Dendritic cell treated with granulocyte-macrophage colony-stimulating factor and Interleukin-4, amounts not matched to agents 40 ng/mL and 50 ng/mL, for 4 days (primary cell): ENCODE measurements around the gene NDNF.

Experiments used
- H3K27ac Mint-ChIP-seq: one replicate; pipeline ENCODE4 v1.8.0; 2022; ENCODE audit warnings: mild to moderate bottlenecking, mixed read lengths
- H3K27me3 Mint-ChIP-seq: one replicate; pipeline ENCODE4 v1.8.0; 2022; ENCODE audit warnings: mild to moderate bottlenecking, mixed read lengths
- H3K36me3 Mint-ChIP-seq: one replicate; pipeline ENCODE4 v1.8.0; 2022; ENCODE audit warnings: low read depth, mixed read lengths
- H3K4me1 Mint-ChIP-seq: one replicate; pipeline ENCODE4 v1.8.0; 2022; ENCODE audit warnings: low read depth, mixed read lengths
- H3K4me3 Mint-ChIP-seq: one replicate; pipeline ENCODE4 v1.8.0; 2022; ENCODE audit warnings: mild to moderate bottlenecking, moderate library complexity, mixed read lengths
- H3K9me3 Mint-ChIP-seq: one replicate; pipeline ENCODE4 v1.8.0; 2022; ENCODE audit warnings: mixed read lengths
- intact Hi-C: fragments of 100-400 bp; cut with micrococcal nuclease; formaldehyde crosslinking; loops from one replicate; pipeline ENCODE4 v1.15.0; 2022

NDNF gene

GRCh38 chr4:121088867-121089266, 16.5 kb upstream of the NDNF start:
- Mint-ChIP-seq H3K27ac (no peak overlapping the region), H3K36me3 (no peaks in the 10 kb centered on the region), H3K4me3 (no peak overlapping the region), H3K9me3 (no peaks in the 10 kb centered on the region), H3K4me1 (no peaks in the 10 kb centered on the region), H3K27me3 (peaks cover 1% of the 10 kb centered on the region)
- intact Hi-C loops = no loop called here

- no peaks in the 10 kb centered on the region for H3K36me3 Mint-ChIP-seq
- H3K9me3 Mint-ChIP-seq = no peaks in the 10 kb centered on the region
- H3K4me1 Mint-ChIP-seq = peaks cover 10% of the 10 kb centered on the region
- H3K27ac Mint-ChIP-seq = no peak overlapping the region
- H3K27me3 Mint-ChIP-seq = peaks cover 20% of the 10 kb centered on the region
- intact Hi-C loops = no loop called here
- no peak overlapping the region for H3K4me3 Mint-ChIP-seq
Measured at GRCh38 chr4:121079376-121079775, 7.0 kb upstream of the NDNF start.

GRCh38 chr4:121077496-121077895, 5.2 kb upstream of the NDNF start:
- Mint-ChIP-seq H3K4me3 (no peak overlapping the region), H3K9me3 (no peaks in the 10 kb centered on the region), H3K27me3 (peaks cover 37% of the 10 kb centered on the region), H3K36me3 (no peaks in the 10 kb centered on the region), H3K4me1 (peaks cover 18% of the 10 kb centered on the region), H3K27ac (no peak overlapping the region)
- intact Hi-C loops = no loop called here

GRCh38 chr4:121076416-121076815, 4.1 kb upstream of the NDNF start:
- H3K36me3 Mint-ChIP-seq = no peaks in the 10 kb centered on the region
- intact Hi-C loops = no loop called here
- no peak overlapping the region for H3K27ac Mint-ChIP-seq

GRCh38 chr4:121073672-121074381, 1.5 kb upstream of the NDNF start:
- Mint-ChIP-seq H3K27ac (no peak overlapping the region), H3K27me3 (peaks cover 57% of the 10 kb centered on the region), H3K4me3 (no peak overlapping the region), H3K4me1 (peaks cover 38% of the 10 kb centered on the region), H3K9me3 (no peaks in the 10 kb centered on the region), H3K36me3 (no peaks in the 10 kb centered on the region)
- intact Hi-C loops = no loop called here

More at GRCh38 chr4:121076416-121076815, 4.1 kb upstream of the NDNF start:
- Mint-ChIP-seq H3K9me3 (no peaks in the 10 kb centered on the region), H3K27me3 (peaks cover 39% of the 10 kb centered on the region), H3K4me1 (peaks cover 26% of the 10 kb centered on the region), H3K4me3 (no peak overlapping the region)

GRCh38 chr4:121073004-121073435, 685 bp upstream of the NDNF start:
- intact Hi-C loops = no loop called here
- no peak overlapping the region for H3K27ac Mint-ChIP-seq
- peaks cover 38% of the 10 kb centered on the region for H3K4me1 Mint-ChIP-seq
- H3K9me3 Mint-ChIP-seq = no peaks in the 10 kb centered on the region
- H3K4me3 Mint-ChIP-seq = peak overlapping the region; percentile 71
- H3K36me3 Mint-ChIP-seq = no peaks in the 10 kb centered on the region
- peaks cover 63% of the 10 kb centered on the region for H3K27me3 Mint-ChIP-seq

- no peak overlapping the region for H3K27ac Mint-ChIP-seq
- H3K9me3 Mint-ChIP-seq = no peaks in the 10 kb centered on the region
Measured at GRCh38 chr4:121071640-121072223, 603 bp downstream of the NDNF start.

GRCh38 chr4:121070696-121071639, 1.4 kb downstream of the NDNF start:
- Mint-ChIP-seq H3K9me3 (no peaks in the 10 kb centered on the region), H3K27ac (no peak overlapping the region), H3K4me1 (peaks cover 33% of the 10 kb centered on the region), H3K4me3 (peak overlapping the region; percentile 74), H3K36me3 (no peaks in the 10 kb centered on the region), H3K27me3 (peaks cover 63% of the 10 kb centered on the region)
- intact Hi-C loops = no loop called here

More at GRCh38 chr4:121071640-121072223, 603 bp downstream of the NDNF start:
- intact Hi-C loops = no loop called here
- Mint-ChIP-seq H3K4me1 (peaks cover 33% of the 10 kb centered on the region), H3K36me3 (no peaks in the 10 kb centered on the region), H3K27me3 (peaks cover 63% of the 10 kb centered on the region), H3K4me3 (peak overlapping the region; percentile 74)

GRCh38 chr4:121070274-121070673, 2.1 kb downstream of the NDNF start:
- Mint-ChIP-seq H3K27me3 (peaks cover 63% of the 10 kb centered on the region), H3K9me3 (no peaks in the 10 kb centered on the region), H3K27ac (no peak overlapping the region), H3K36me3 (no peaks in the 10 kb centered on the region), H3K4me3 (peak overlapping the region; percentile 74), H3K4me1 (peaks cover 33% of the 10 kb centered on the region)
- intact Hi-C loops = no loop called here

GRCh38 chr4:121069430-121069829, 2.9 kb downstream of the NDNF start:
- intact Hi-C loops = no loop called here
- Mint-ChIP-seq H3K9me3 (no peaks in the 10 kb centered on the region), H3K4me3 (no peak overlapping the region), H3K27me3 (peaks cover 59% of the 10 kb centered on the region), H3K4me1 (peaks cover 33% of the 10 kb centered on the region), H3K36me3 (no peaks in the 10 kb centered on the region), H3K27ac (no peak overlapping the region)

GRCh38 chr4:121064482-121064881, 7.9 kb downstream of the NDNF start:
- no peaks in the 10 kb centered on the region for H3K36me3 Mint-ChIP-seq
- H3K4me1 Mint-ChIP-seq = peaks cover 12% of the 10 kb centered on the region
- no peak overlapping the region for H3K27ac Mint-ChIP-seq
- H3K4me3 Mint-ChIP-seq = no peak overlapping the region
- intact Hi-C loops = no loop called here
- no peaks in the 10 kb centered on the region for H3K9me3 Mint-ChIP-seq
- peaks cover 14% of the 10 kb centered on the region for H3K27me3 Mint-ChIP-seq

- H3K4me1 Mint-ChIP-seq = peaks cover 14% of the 10 kb centered on the region
- intact Hi-C loops = no loop called here
- H3K27ac Mint-ChIP-seq = no peak overlapping the region
- H3K27me3 Mint-ChIP-seq = peaks cover 8% of the 10 kb centered on the region
- no peaks in the 10 kb centered on the region for H3K36me3 Mint-ChIP-seq
- no peak overlapping the region for H3K4me3 Mint-ChIP-seq
- no peaks in the 10 kb centered on the region for H3K9me3 Mint-ChIP-seq
Measured at GRCh38 chr4:121062521-121062920, 9.8 kb downstream of the NDNF start.

GRCh38 chr4:121061861-121062260, 10.5 kb downstream of the NDNF start:
- H3K27ac Mint-ChIP-seq = no peak overlapping the region
- H3K9me3 Mint-ChIP-seq = no peaks in the 10 kb centered on the region
- intact Hi-C loops = no loop called here
- peaks cover 14% of the 10 kb centered on the region for H3K27me3 Mint-ChIP-seq
- peaks cover 17% of the 10 kb centered on the region for H3K4me1 Mint-ChIP-seq
- no peaks in the 10 kb centered on the region for H3K36me3 Mint-ChIP-seq
- H3K4me3 Mint-ChIP-seq = no peak overlapping the region

- Mint-ChIP-seq H3K36me3 (no peaks in the 10 kb centered on the region), H3K27ac (no peak overlapping the region), H3K9me3 (no peaks in the 10 kb centered on the region), H3K27me3 (peaks cover 17% of the 10 kb centered on the region), H3K4me1 (peaks cover 17% of the 10 kb centered on the region), H3K4me3 (no peak overlapping the region)
- intact Hi-C loops = no loop called here
Measured at GRCh38 chr4:121061215-121061614, 11.1 kb downstream of the NDNF start.
